ENCODE measurements around the gene PEX14. TPM values are rescaled to one million over a fixed set of nuclear protein-coding genes. Genes with fewer than 3 reads are reported as not detected.

Gene PEX14
- total and polyA plus RNA-seq, 2 donors (not counting 3 experiments of a cell fraction or from before 2014, with no cell fraction given), result 19.5 to 26.5 TPM

DNA sequence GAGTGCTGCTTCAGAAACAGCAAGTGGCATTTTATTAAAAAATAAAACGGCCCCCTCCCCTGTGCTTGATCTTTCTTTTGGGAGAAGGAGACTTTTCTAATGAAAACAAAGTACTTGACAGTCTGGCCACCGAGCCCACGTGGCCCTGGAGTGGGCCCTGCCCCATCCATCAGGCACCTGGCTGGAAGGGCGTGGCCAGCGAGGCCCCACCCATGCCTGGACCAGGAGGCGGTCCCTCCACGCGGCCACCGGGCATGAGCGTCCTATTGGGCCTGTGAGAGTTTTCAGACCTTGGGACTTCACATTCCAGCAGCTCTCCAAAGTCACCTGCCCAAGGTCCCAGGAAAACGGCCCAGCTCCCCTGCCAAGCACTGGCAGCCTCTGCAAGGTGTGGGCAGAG lies 177.0 kb downstream of the PEX14 start:
- Histone ChIP-seq H3K4me1 (ENCODE audit: control insufficient read depth, extremely low read depth, insufficient read depth, low read length) (peaks cover 2% of the 10 kb centered on the region), H3K9me3 (replicated peaks; ENCODE audit: control insufficient read depth, insufficient read depth, low read length) (no peaks in the 10 kb centered on the region), H3K27ac (ENCODE audit: insufficient read depth, low read depth, low read length) (no peak overlapping the region), H3K27me3 (ENCODE audit: control insufficient read depth in 2 of 2, insufficient read depth in 2 of 2, low read length in 2 of 2) (no peaks in the 10 kb centered on the region), H3K79me2 (ENCODE audit: control insufficient read depth, insufficient read depth, low read length) (no peaks in the 10 kb centered on the region), H4K20me1 (replicated peaks; ENCODE audit: control insufficient read depth, extremely low read depth, insufficient read depth, low read length) (no peaks in the 10 kb centered on the region), H3K4me3 (replicated peaks in 1 of 3; ENCODE audit: insufficient read depth in 1 of 3, low read depth in 1 of 3, low read length in 3 of 3) (no peak overlapping the region), H3K36me3 (ENCODE audit: control insufficient read depth in 2 of 2, extremely low read depth in 1 of 2, insufficient read depth in 2 of 2, low read length in 2 of 2) (no peaks in the 10 kb centered on the region), H3K9ac (replicated peaks; ENCODE audit: extremely low read depth, insufficient read depth, low read length) (no peak overlapping the region), H3K4me2 (ENCODE audit: insufficient read depth, low read length) (no peak overlapping the region), H2AFZ (ENCODE audit: low read depth, low read length) (no peak overlapping the region), H3K9me1 (replicated peaks; ENCODE audit: control insufficient read depth, extremely low read depth, insufficient read depth, low read length) (no peaks in the 10 kb centered on the region)
- BruUV-seq (replicated peaks), result no TSS peak
- TF ChIP-seq FOS (IDR thresholded peaks at IDR 0.05; ENCODE audit: borderline replicate concordance, insufficient read depth, low read length), result no peak
- dilution Hi-C loops (cut with MboI; ENCODE audit: extremely low pct_ligation_motif_present, low sequenced_read_pairs) (no loop called here), intact Hi-C loops (cut with micrococcal nuclease) (no loop called here)
- FAIRE-seq (no peak), DNase-seq (ENCODE audit: low read depth, low spot score) (no peak)
- ChIA-PET CTCF (interaction anchor here (0.9 kb wide), 1 partner anchor 11 kb away, joined by 3 read pairs; no protein-coding TSS in a partner anchor), POLR2A (no interaction called here)

GRCh38 chr1:10652626-10653025 lies 177.9 kb downstream of the PEX14 start:
- TF ChIP-seq EZH2 (IDR thresholded peaks at IDR 0.05; ENCODE audit: borderline replicate concordance, low read depth, low read length, severe bottlenecking), result no peak
- TF ChIP-seq POLR2AphosphoS5 (IDR thresholded peaks at IDR 0.05; ENCODE audit: insufficient read depth, low read depth, low read length), result no peak
- no peak for TF ChIP-seq MYC (IDR thresholded peaks at IDR 0.05; ENCODE audit: low read depth, low read length)
- TF ChIP-seq POLR2A (IDR thresholded peaks at IDR 0.05; ENCODE audit: low read depth, low read length), result no peak
- TF ChIP-seq, protein P1, sequence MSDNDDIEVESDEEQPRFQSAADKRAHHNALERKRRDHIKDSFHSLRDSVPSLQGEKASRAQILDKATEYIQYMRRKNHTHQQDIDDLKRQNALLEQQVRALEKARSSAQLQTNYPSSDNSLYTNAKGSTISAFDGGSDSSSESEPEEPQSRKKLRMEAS (IDR thresholded peaks at IDR 0.05; ENCODE audit: insufficient read depth, insufficient read length), result no peak
- no peak for TF ChIP-seq JUN (IDR thresholded peaks at IDR 0.05; ENCODE audit: borderline replicate concordance, insufficient read depth, insufficient read length, low read depth)
- TF ChIP-seq, protein P2, sequence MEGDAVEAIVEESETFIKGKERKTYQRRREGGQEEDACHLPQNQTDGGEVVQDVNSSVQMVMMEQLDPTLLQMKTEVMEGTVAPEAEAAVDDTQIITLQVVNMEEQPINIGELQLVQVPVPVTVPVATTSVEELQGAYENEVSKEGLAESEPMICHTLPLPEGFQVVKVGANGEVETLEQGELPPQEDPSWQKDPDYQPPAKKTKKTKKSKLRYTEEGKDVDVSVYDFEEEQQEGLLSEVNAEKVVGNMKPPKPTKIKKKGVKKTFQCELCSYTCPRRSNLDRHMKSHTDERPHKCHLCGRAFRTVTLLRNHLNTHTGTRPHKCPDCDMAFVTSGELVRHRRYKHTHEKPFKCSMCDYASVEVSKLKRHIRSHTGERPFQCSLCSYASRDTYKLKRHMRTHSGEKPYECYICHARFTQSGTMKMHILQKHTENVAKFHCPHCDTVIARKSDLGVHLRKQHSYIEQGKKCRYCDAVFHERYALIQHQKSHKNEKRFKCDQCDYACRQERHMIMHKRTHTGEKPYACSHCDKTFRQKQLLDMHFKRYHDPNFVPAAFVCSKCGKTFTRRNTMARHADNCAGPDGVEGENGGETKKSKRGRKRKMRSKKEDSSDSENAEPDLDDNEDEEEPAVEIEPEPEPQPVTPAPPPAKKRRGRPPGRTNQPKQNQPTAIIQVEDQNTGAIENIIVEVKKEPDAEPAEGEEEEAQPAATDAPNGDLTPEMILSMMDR (IDR thresholded peaks at IDR 0.05; ENCODE audit: extremely low read depth in 1 of 2, insufficient read depth in 1 of 2, low read depth in 1 of 2, low read length in 2 of 2), result no peak
- TF ChIP-seq FOS (IDR thresholded peaks at IDR 0.05; ENCODE audit: borderline replicate concordance, insufficient read depth, low read length), result no peak
- TF ChIP-seq GATA2 (IDR thresholded peaks at IDR 0.05; ENCODE audit: insufficient read depth, insufficient read length, low read depth, low read length), result no peak
- H3K9me1 ChIP-seq (replicated peaks; ENCODE audit: control insufficient read depth, extremely low read depth, insufficient read depth, low read length), result no peaks in the 10 kb centered on the region
- no peak overlapping the region for H2AFZ ChIP-seq (ENCODE audit: low read depth, low read length)
- H3K4me1 ChIP-seq (ENCODE audit: control insufficient read depth, extremely low read depth, insufficient read depth, low read length), result peaks cover 2% of the 10 kb centered on the region
- no peaks in the 10 kb centered on the region for H3K9me3 ChIP-seq (replicated peaks; ENCODE audit: control insufficient read depth, insufficient read depth, low read length)
- no peak overlapping the region for H3K9ac ChIP-seq (replicated peaks; ENCODE audit: extremely low read depth, insufficient read depth, low read length)
- no peaks in the 10 kb centered on the region for H3K36me3 ChIP-seq (ENCODE audit: control insufficient read depth in 2 of 2, extremely low read depth in 1 of 2, insufficient read depth in 2 of 2, low read length in 2 of 2)
- no peaks in the 10 kb centered on the region for H3K27me3 ChIP-seq (ENCODE audit: control insufficient read depth in 2 of 2, insufficient read depth in 2 of 2, low read length in 2 of 2)
- dilution Hi-C loops (cut with MboI; ENCODE audit: extremely low pct_ligation_motif_present, low sequenced_read_pairs) (no loop called here), intact Hi-C loops (cut with micrococcal nuclease) (no loop called here)
- no peaks in the 10 kb centered on the region for H3K79me2 ChIP-seq (ENCODE audit: control insufficient read depth, insufficient read depth, low read length)
- H3K4me2 ChIP-seq (ENCODE audit: insufficient read depth, low read length), result no peak overlapping the region
- DNase-seq (ENCODE audit: low read depth, low spot score) (no peak), FAIRE-seq (no peak)
- CTCF ChIA-PET, result no interaction called here
- no TSS peak for BruUV-seq (replicated peaks)
- no peak overlapping the region for H3K4me3 ChIP-seq (replicated peaks in 1 of 3; ENCODE audit: insufficient read depth in 1 of 3, low read depth in 1 of 3, low read length in 3 of 3)
- H3K27ac ChIP-seq (ENCODE audit: insufficient read depth, low read depth, low read length), result no peak overlapping the region
- H4K20me1 ChIP-seq (replicated peaks; ENCODE audit: control insufficient read depth, extremely low read depth, insufficient read depth, low read length), result no peaks in the 10 kb centered on the region
- POLR2A ChIA-PET, result no interaction called here

Data from endothelial cell of umbilical vein (primary cell).